ENCODE data around the gene ITIH3.

The ITIH3 gene

GRCh38 chr3:52838561-52839267 lies 44.1 kb downstream of the ITIH3 start:
- peaks cover 24 to 44% of the 10 kb centered on the region in 2 donors for H3K36me3 Mint-ChIP-seq
- DNase-seq: no peak
- H3K27ac Mint-ChIP-seq: no peak overlapping the region
- no peak for ATAC-seq (replicated peaks)
- peaks cover 10 to 12% of the 10 kb centered on the region in 2 donors for H3K4me1 Mint-ChIP-seq
- no peak overlapping the region for H3K4me3 Mint-ChIP-seq
- H3K9me3 Mint-ChIP-seq: no peaks in the 10 kb centered on the region
- H3K27me3 Mint-ChIP-seq: no peaks in the 10 kb centered on the region

- Mint-ChIP-seq H3K4me3 (no peak overlapping the region), H3K27ac (no peak overlapping the region), H3K4me1 (peaks cover 10 to 12% of the 10 kb centered on the region in 2 donors), H3K9me3 (no peaks in the 10 kb centered on the region), H3K36me3 (peaks cover 25 to 45% of the 10 kb centered on the region in 2 donors), H3K27me3 (no peaks in the 10 kb centered on the region)
- no peak for DNase-seq
- no peak for ATAC-seq (replicated peaks)
Observed at GRCh38 chr3:52839268-52839575, 44.6 kb downstream of the ITIH3 start.

GRCh38 chr3:52839892-52840545 lies 45.4 kb downstream of the ITIH3 start:
- peaks cover 24 to 44% of the 10 kb centered on the region in 2 donors for H3K36me3 Mint-ChIP-seq
- ATAC-seq (replicated peaks): no peak
- peaks cover 12% of the 10 kb centered on the region in 2 donors for H3K4me1 Mint-ChIP-seq
- DNase-seq: no peak
- no peaks in the 10 kb centered on the region for H3K27me3 Mint-ChIP-seq
- H3K9me3 Mint-ChIP-seq: no peaks in the 10 kb centered on the region
- no peak overlapping the region for H3K27ac Mint-ChIP-seq
- no peak overlapping the region for H3K4me3 Mint-ChIP-seq

- Mint-ChIP-seq H3K9me3 (no peaks in the 10 kb centered on the region), H3K27ac (no peak overlapping the region), H3K4me1 (peaks cover 15 to 16% of the 10 kb centered on the region in 2 donors), H3K4me3 (no peak overlapping the region), H3K36me3 (peaks cover 24 to 46% of the 10 kb centered on the region in 2 donors), H3K27me3 (no peaks in the 10 kb centered on the region)
- ATAC-seq (replicated peaks) (peak; percentile 65 to 79), DNase-seq (no peak)
Observed at GRCh38 chr3:52841211-52841980, 46.8 kb downstream of the ITIH3 start.

- Mint-ChIP-seq H3K4me1 (peaks cover 16 to 17% of the 10 kb centered on the region in 2 donors), H3K4me3 (no peak overlapping the region), H3K27ac (no peak overlapping the region), H3K36me3 (peaks cover 24 to 50% of the 10 kb centered on the region in 2 donors), H3K27me3 (no peaks in the 10 kb centered on the region), H3K9me3 (no peaks in the 10 kb centered on the region)
- ATAC-seq (replicated peaks): no peak
- no peak for DNase-seq
Observed at GRCh38 chr3:52841981-52842340, 47.4 kb downstream of the ITIH3 start.

GRCh38 chr3:52842424-52842823 lies 47.8 kb downstream of the ITIH3 start:
- DNase-seq (no peak), ATAC-seq (replicated peaks) (no peak)
- H3K27me3 Mint-ChIP-seq: no peaks in the 10 kb centered on the region
- H3K4me1 Mint-ChIP-seq: peaks cover 17% of the 10 kb centered on the region in 2 donors
- H3K36me3 Mint-ChIP-seq: peaks cover 24 to 52% of the 10 kb centered on the region in 2 donors
- no peak overlapping the region for H3K4me3 Mint-ChIP-seq
- no peak overlapping the region for H3K27ac Mint-ChIP-seq
- H3K9me3 Mint-ChIP-seq: no peaks in the 10 kb centered on the region

- no peaks in the 10 kb centered on the region for H3K27me3 Mint-ChIP-seq
- H3K4me3 Mint-ChIP-seq: no peak overlapping the region
- H3K27ac Mint-ChIP-seq: no peak overlapping the region
- ATAC-seq (replicated peaks) (no peak), DNase-seq (no peak)
- peaks cover 15 to 17% of the 10 kb centered on the region in 2 donors for H3K4me1 Mint-ChIP-seq
- peaks cover 24 to 57% of the 10 kb centered on the region in 2 donors for H3K36me3 Mint-ChIP-seq
- H3K9me3 Mint-ChIP-seq: no peaks in the 10 kb centered on the region
Observed at GRCh38 chr3:52843108-52843865, 48.7 kb downstream of the ITIH3 start.

- Mint-ChIP-seq H3K27me3 (no peaks in the 10 kb centered on the region), H3K4me1 (peaks cover 13 to 17% of the 10 kb centered on the region in 2 donors), H3K27ac (no peak overlapping the region), H3K9me3 (no peaks in the 10 kb centered on the region), H3K36me3 (peaks cover 24 to 57% of the 10 kb centered on the region in 2 donors), H3K4me3 (no peak overlapping the region)
- ATAC-seq (replicated peaks): no peak
- no peak for DNase-seq
Observed at GRCh38 chr3:52843881-52844280, 49.3 kb downstream of the ITIH3 start.

- ATAC-seq (replicated peaks): no peak
- no peak overlapping the region for H3K27ac Mint-ChIP-seq
- peaks cover 24 to 61% of the 10 kb centered on the region in 2 donors for H3K36me3 Mint-ChIP-seq
Observed at GRCh38 chr3:52844290-52844975, 49.8 kb downstream of the ITIH3 start.

GRCh38 chr3:52845157-52845556 lies 50.6 kb downstream of the ITIH3 start:
- no peak overlapping the region for H3K27ac Mint-ChIP-seq
- ATAC-seq (replicated peaks): no peak
- DNase-seq: no peak
- H3K4me3 Mint-ChIP-seq: no peak overlapping the region
- H3K9me3 Mint-ChIP-seq: no peaks in the 10 kb centered on the region
- peaks cover 9 to 17% of the 10 kb centered on the region in 2 donors for H3K4me1 Mint-ChIP-seq
- H3K36me3 Mint-ChIP-seq: peaks cover 24 to 64% of the 10 kb centered on the region in 2 donors
- H3K27me3 Mint-ChIP-seq: no peaks in the 10 kb centered on the region

More at GRCh38 chr3:52844290-52844975, 49.8 kb downstream of the ITIH3 start:
- H3K27me3 Mint-ChIP-seq: no peaks in the 10 kb centered on the region
- H3K4me1 Mint-ChIP-seq: peaks cover 10 to 17% of the 10 kb centered on the region in 2 donors
- H3K4me3 Mint-ChIP-seq: no peak overlapping the region
- no peaks in the 10 kb centered on the region for H3K9me3 Mint-ChIP-seq
- no peak for DNase-seq

- Mint-ChIP-seq H3K4me1 (peaks cover 9 to 17% of the 10 kb centered on the region in 2 donors), H3K27ac (no peak overlapping the region), H3K4me3 (no peak overlapping the region), H3K36me3 (peaks cover 18 to 63% of the 10 kb centered on the region in 2 donors), H3K9me3 (no peaks in the 10 kb centered on the region), H3K27me3 (no peaks in the 10 kb centered on the region)
- no peak for ATAC-seq (replicated peaks)
- DNase-seq: no peak
Observed at GRCh38 chr3:52845691-52846431, 51.3 kb downstream of the ITIH3 start.

GRCh38 chr3:52846432-52846965 lies 51.9 kb downstream of the ITIH3 start:
- H3K4me3 Mint-ChIP-seq: peak overlapping the region; percentile 50 to 56
- H3K27ac Mint-ChIP-seq: no peak overlapping the region
- H3K36me3 Mint-ChIP-seq: peaks cover 18 to 58% of the 10 kb centered on the region in 2 donors
- peaks cover 9 to 12% of the 10 kb centered on the region in 2 donors for H3K4me1 Mint-ChIP-seq
- ATAC-seq (replicated peaks) (peak in 1 of 2 donors; percentile 25), DNase-seq (no peak)
- no peaks in the 10 kb centered on the region for H3K27me3 Mint-ChIP-seq
- no peaks in the 10 kb centered on the region for H3K9me3 Mint-ChIP-seq

- H3K4me1 Mint-ChIP-seq: peaks cover 9 to 12% of the 10 kb centered on the region in 2 donors
- no peaks in the 10 kb centered on the region for H3K9me3 Mint-ChIP-seq
- peaks cover 15 to 57% of the 10 kb centered on the region in 2 donors for H3K36me3 Mint-ChIP-seq
- no peak for ATAC-seq (replicated peaks)
- H3K4me3 Mint-ChIP-seq: no peak overlapping the region
- no peak for DNase-seq
- no peak overlapping the region for H3K27ac Mint-ChIP-seq
- H3K27me3 Mint-ChIP-seq: no peaks in the 10 kb centered on the region
Observed at GRCh38 chr3:52847241-52847640, 52.6 kb downstream of the ITIH3 start.

All from stimulated activated naive B cell treated with anti-CD40 and anti-IgM and Interleukin-4, amounts not matched to agents 10 μg/mL and 1 μg/mL and 100 μg/mL, for 72 hours (primary cell).